Mucosa of gallbladder (tissue), 1 donor: Measurements from ENCODE around the gene CRYBA2. TPM values are rescaled to one million over a fixed set of nuclear protein-coding genes. Genes with fewer than 3 reads are reported as not detected.

Experiments used
- DNase-seq: peaks from one replicate; pipeline ENCODE4 v3.0.0-alpha.2; 2020; ENCODE audit warnings: low spot score
- total RNA-seq: library from RNA; stranded (reverse); gene quantifications from one replicate; pipeline ENCODE4 v1.2.1, GENCODE V29; 2021
- donor health status: DM: no; HTN: no; CAD: no.

CRYBA2 gene
- total RNA-seq, 1 donor from 2014 or later, result not detected

DNA sequence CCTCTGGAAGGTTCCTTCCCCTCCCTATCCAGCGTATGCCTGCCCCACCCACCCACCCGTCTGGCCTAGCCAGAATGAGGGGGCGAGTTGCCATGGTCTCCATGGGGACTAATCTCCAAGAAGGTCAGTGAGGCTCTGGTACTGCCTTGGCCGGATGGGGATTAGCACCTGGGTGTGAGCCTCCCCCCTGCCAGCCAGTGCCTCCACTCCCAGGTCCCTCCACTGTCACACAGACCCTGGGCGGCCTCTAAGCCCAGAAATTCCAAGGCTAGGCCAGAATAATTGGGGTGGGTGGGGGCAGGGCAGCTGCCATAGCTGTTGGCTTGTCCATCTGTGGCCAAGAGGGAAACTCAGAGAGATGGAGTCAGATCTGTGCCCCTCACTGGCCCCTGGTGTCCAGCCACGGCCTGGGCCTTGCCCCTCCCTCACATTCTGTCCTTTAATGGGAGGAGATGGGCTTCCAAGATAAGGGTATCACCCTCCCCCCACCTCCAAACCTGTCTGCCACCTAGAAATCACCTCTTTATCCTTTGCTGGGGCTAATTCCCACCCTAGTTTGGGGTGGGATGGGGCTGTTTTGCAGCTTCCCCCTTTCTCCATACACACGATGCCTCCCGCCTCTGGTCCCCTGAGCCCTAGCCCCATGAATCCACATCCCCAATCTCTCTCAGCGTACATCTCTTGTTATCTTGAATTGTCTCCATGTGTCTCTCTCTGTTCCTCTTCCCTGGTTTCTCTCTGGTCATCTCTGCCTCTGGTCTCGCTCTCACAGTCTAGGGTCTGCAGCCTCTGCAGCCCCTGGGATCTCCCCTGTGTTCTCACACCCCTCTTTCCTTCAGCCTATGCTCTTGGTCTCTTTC, 6.0 kb upstream of the CRYBA2 start:
- no peak for DNase-seq

DNA sequence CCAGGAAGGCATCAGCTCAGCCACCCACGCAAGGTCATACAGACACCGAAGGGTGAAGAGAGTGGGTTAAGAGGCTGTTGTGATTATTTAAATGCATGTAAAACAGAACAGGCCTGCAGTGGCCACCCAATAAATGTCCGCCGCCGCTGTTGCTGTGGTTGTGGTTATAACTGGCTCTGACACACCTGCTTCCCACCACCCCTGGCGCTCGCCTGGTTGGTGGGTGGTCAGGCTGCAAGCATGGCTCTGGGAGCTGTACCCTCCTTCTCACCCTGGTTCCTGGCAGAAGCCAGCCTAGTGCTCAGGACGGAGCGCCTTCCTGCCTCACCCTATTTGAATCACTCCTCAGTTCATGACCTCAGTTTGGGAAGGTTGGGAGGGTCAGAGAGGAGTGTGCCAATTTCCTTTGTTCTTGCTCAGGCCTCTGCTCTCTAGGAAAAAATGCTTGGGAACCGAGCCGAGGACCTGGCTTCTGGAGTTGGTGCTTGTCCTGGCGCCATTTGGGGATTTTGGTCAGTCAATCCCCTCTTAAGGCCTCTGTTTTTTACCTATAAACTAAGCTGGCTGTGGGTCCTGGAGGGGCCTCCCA, 5.3 kb upstream of the CRYBA2 start:
- DNase-seq, result no peak

GRCh38 chr2:218997731-218998130, 4.5 kb upstream of the CRYBA2 start:
- no peak for DNase-seq

DNA sequence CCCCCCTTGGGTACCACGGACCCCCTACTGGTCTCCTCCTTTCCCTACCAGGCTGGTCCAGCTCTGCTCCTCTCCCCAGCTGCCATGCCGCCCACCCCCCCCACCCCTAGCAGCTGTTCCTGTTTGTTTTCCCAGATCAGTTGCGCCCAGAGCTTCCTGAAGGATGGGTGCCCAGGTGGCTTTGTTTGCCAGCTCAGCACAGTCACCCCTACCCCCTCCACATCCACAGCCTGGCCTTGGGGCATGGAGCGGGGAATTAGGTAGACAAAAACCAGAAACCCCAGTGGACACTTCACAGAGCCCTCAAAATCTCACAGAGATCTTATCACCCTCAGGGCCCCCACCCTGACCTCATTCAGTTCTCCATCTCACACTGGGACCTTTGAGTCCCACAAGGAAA, 3.7 kb upstream of the CRYBA2 start:
- no peak for DNase-seq

- DNase-seq, result peak; percentile 83
Measured at GRCh38 chr2:218995972-218996711, 2.9 kb upstream of the CRYBA2 start.

- no peak for DNase-seq
Measured at GRCh38 chr2:218995561-218995960, 2.3 kb upstream of the CRYBA2 start.

- DNase-seq, result no peak
Measured at GRCh38 chr2:218992703-218993344, 398 bp downstream of the CRYBA2 start.

DNA sequence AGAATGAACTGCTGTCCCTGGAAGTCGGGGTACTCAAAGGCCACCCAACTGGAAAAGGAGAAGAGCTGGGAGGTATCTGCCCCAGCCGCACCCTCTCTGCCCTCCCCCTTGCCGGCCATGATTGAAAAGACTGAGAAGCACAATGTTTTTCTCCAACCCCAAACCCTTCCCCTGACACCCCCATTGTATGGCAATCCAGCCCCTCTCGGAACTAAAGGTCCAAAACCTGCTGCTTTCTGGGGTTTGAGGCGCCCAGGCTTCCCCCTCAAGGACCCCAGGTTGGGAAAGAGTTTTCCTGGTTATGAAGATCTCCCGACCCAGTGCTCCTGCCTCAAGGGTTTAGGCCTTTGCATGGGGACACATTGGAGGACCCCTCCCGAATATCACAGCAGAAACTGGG, 1.0 kb downstream of the CRYBA2 start:
- DNase-seq, result no peak

DNA sequence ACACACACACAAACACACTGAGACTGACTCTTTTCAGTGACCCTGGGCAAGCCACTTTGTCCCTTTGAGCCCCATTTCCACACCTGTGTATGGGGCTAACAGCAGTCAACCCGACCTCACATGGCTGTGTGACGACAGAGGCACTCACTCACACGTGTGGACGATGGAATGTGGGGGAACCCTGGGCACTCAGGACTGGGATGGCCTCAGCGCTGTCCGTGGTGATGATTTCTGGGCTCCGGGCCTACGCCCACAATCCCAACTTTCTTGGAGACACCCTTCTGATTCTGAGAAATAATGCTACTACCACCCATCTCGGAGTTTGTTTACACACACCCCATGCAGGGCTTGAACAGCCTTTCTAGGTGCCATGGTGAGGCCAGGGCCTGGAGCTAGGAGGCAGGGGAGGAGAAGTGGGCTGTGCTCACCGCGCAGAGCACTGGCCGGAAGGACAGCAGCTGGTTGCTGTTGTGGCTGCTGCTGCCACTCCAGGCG, 1.5 kb downstream of the CRYBA2 start:
- no peak for DNase-seq

DNA sequence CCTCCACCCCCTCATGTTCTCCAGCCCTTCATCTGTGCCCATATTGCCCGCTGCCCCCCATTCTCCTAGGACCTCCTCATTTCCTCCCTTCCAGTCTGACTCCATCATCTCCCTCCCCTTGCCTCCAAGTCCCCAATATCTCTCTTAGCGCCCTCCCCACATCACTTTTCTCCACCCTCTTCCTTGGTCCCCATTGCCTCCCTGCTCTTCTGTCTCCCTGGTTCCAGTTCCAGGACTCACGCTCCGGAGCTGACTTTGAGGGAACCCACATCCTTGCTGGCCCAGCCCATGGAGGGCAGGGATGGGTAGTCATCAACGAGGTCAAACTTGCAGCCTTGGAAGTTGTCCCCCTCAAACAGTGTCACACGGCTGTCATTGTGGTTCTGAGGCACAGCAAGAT, 2.6 kb downstream of the CRYBA2 start:
- DNase-seq, result no peak

DNA sequence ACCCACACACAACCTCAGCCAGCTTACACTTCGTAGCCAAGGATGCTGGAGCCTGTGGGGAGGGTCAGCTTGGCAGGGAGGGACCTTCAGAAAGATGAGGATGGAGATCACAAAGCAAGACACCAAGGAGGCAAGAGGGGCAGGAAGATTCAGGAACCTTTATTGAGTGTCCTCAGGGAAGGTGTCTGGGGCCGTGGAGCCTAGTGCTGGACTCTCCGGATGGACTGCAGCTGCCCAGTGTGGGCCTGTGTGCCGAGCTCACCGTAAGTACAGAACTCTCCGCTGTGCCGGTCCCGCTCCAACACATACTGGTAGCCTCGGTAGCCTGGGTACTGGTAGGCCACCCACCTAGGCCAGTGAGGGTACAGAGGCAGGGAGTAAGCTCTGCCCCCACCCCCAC, 3.2 kb downstream of the CRYBA2 start:
- DNase-seq, result no peak

GRCh38 chr2:218988650-218989049, 4.6 kb downstream of the CRYBA2 start:
- no peak for DNase-seq

GRCh38 chr2:218988164-218988563, 5.1 kb downstream of the CRYBA2 start:
- DNase-seq, result no peak

DNA sequence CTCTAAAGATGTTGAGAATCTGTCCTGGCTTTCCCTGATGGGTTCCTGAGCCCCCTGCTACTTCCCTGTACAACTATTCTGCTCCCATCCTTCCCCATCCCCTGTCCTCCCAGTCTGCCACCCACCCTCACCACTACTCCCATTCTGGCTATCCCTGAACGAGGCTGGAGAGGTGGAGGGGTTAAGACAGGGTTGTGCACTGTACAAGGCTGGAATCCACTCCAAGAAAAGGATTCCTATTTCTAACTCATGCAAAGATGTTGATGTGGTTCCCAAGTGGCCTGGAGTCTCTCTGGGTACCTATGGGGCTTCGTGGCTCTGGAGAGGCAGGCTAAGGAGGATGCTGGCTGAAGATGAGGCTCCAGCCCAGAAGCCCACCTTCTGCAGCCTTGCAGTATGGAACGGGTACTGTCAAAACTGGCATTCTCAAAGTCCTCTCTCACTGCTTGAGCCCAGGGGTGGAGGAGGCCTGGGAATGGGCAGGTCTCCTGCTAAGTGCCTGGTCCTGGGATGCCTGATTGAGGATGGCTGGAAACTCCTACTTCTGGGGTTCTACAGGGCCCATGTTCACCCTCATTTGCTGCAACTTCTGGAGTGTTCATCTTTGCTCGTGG, 7.0 kb downstream of the CRYBA2 start:
- no peak for DNase-seq

DNA sequence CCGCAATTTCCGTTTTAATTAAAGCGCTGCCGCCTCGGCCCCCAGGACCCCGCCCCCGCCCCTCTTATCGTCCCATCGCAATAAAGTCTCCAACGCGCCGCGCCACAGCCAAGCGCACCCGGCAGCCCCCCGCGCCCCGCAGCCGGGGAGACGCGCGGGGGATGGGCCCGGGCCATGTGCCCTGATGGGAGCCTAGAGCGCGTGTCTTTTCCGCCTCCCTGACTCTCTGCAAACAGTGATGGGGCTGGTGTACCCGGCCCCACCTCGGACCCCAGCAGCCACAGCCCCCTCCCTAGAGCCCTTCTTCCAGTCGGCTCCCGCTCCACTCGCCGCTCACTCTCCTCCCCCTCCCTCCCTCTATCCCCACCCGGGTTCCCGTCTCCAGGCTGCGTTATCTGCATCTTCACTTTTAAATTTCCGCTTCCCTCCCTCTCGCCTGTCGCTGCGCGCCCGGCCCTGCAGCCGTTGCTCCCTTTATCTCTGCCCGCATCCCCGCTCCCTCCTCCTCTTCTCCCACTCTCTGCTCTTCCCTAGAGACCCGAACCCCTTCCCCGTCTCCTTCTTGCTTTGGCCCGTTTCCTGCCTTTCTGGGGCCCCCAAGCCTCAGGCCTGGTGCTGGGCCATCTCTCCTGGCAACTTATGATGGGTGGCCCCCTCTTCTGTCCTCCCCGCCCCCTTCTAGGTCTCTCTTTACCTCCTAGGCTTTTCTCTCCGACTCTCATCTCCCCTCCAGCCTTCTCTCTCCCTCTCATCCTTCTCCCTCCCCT, 7.7 kb downstream of the CRYBA2 start:
- no peak for DNase-seq

DNA sequence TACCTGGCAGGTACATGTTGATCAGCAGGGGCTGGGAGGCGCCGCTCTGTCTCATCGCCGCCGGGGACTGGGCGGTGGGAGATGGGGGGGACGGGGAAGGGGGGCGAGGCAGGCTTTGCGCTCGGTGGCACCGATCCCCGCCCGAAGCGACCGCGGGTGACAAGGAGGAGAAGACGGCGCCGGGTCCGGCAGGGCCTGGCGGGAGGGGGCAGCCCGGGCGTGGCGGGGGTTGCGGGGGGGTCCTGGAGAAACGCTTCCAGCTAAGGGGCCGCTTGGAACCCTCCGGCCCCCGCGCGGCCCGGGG, 8.2 kb downstream of the CRYBA2 start, which contains the start of gene FEV:
FEV (minus strand) TSS at position 164 of the 304 bp plus-strand sequence; CDS start at position 55, 109 bp downstream.
- DNase-seq, result no peak

- no peak for DNase-seq
Measured at GRCh38 chr2:218984239-218985020, 8.8 kb downstream of the CRYBA2 start.

- DNase-seq, result no peak
Measured at GRCh38 chr2:218983934-218984238, 9.3 kb downstream of the CRYBA2 start.

- no peak for DNase-seq
Measured at GRCh38 chr2:218983263-218983933, 9.8 kb downstream of the CRYBA2 start.
